Measurements from ENCODE around the gene ADD1.
"Not testable (repeated sequence)": the region's sequence is repeated elsewhere in the genome, so short reads cannot be mapped to it uniquely, and the experiment has no call there.

Gene ADD1

GRCh38 chr4:2931512-2932301 is 88.1 kb downstream of the ADD1 start:
- Mint-ChIP-seq H3K27ac (peak overlapping the region; percentile 97), H3K27me3 (no peaks in the 10 kb centered on the region), H3K36me3 (peaks cover 40 to 65% of the 10 kb centered on the region in 2 donors), H3K4me1 (peaks cover 31 to 49% of the 10 kb centered on the region in 2 donors), H3K9me3 (no peaks in the 10 kb centered on the region), H3K4me3 (peak overlapping the region; percentile 89 to 94)
- DNase-seq: peak; percentile 86
- peak; percentile 67 to 77 for ATAC-seq (replicated peaks)

- Mint-ChIP-seq H3K27ac (peak overlapping the region; percentile 97), H3K4me3 (peak overlapping the region; percentile 89 to 94), H3K4me1 (peaks cover 36 to 56% of the 10 kb centered on the region in 2 donors), H3K36me3 (peaks cover 47 to 69% of the 10 kb centered on the region in 2 donors), H3K27me3 (no peaks in the 10 kb centered on the region), H3K9me3 (no peaks in the 10 kb centered on the region)
- ATAC-seq (replicated peaks) (peak in 1 of 2 donors; percentile 0), DNase-seq (no peak)
Observed at GRCh38 chr4:2932321-2932950, 88.8 kb downstream of the ADD1 start.

GRCh38 chr4:2932951-2933565 is 89.4 kb downstream of the ADD1 start:
- ATAC-seq (replicated peaks) (no peak), DNase-seq (no peak)
- peaks cover 46 to 69% of the 10 kb centered on the region in 2 donors for H3K36me3 Mint-ChIP-seq

GRCh38 chr4:2933566-2934076 is 90.0 kb downstream of the ADD1 start:
- Mint-ChIP-seq H3K4me3 (peak overlapping the region; percentile 89 to 94), H3K36me3 (peaks cover 42 to 64% of the 10 kb centered on the region in 2 donors), H3K27ac (peak overlapping the region; percentile 97), H3K9me3 (no peaks in the 10 kb centered on the region), H3K4me1 (peaks cover 36 to 64% of the 10 kb centered on the region in 2 donors), H3K27me3 (no peaks in the 10 kb centered on the region)
- ATAC-seq (replicated peaks) (no peak), DNase-seq (no peak)

More at GRCh38 chr4:2932951-2933565, 89.4 kb downstream of the ADD1 start:
- H3K9me3 Mint-ChIP-seq: no peaks in the 10 kb centered on the region
- peak overlapping the region; percentile 97 for H3K27ac Mint-ChIP-seq
- H3K4me3 Mint-ChIP-seq: peak overlapping the region; percentile 89 to 94
- no peaks in the 10 kb centered on the region for H3K27me3 Mint-ChIP-seq
- peaks cover 36 to 63% of the 10 kb centered on the region in 2 donors for H3K4me1 Mint-ChIP-seq

- Mint-ChIP-seq H3K4me3 (peak overlapping the region; percentile 92 to 94), H3K9me3 (no peaks in the 10 kb centered on the region), H3K27me3 (no peaks in the 10 kb centered on the region), H3K4me1 (peaks cover 42 to 70% of the 10 kb centered on the region in 2 donors), H3K36me3 (peaks cover 44 to 64% of the 10 kb centered on the region in 2 donors), H3K27ac (peak overlapping the region; percentile 97)
- DNase-seq (peak; percentile 54), ATAC-seq (replicated peaks) (peak; percentile 7 to 10)
Observed at GRCh38 chr4:2934077-2934812, 90.6 kb downstream of the ADD1 start.

GRCh38 chr4:2934813-2935761 is 91.4 kb downstream of the ADD1 start:
- H3K27me3 Mint-ChIP-seq: no peaks in the 10 kb centered on the region
- H3K4me1 Mint-ChIP-seq: peaks cover 43 to 74% of the 10 kb centered on the region in 2 donors
- H3K27ac Mint-ChIP-seq: peak overlapping the region; percentile 96
- H3K36me3 Mint-ChIP-seq: peaks cover 52 to 64% of the 10 kb centered on the region in 2 donors
- DNase-seq (peak; percentile 91), ATAC-seq (replicated peaks) (peak; percentile 57 to 75)
- no peaks in the 10 kb centered on the region for H3K9me3 Mint-ChIP-seq
- peak overlapping the region; percentile 89 to 92 for H3K4me3 Mint-ChIP-seq

- ATAC-seq (replicated peaks): peak; percentile 17 to 42
- Mint-ChIP-seq H3K36me3 (peaks cover 55 to 67% of the 10 kb centered on the region in 2 donors), H3K4me1 (peaks cover 41 to 66% of the 10 kb centered on the region in 2 donors)
Observed at GRCh38 chr4:2935762-2936743, 92.4 kb downstream of the ADD1 start.

GRCh38 chr4:2936773-2937145 is 93.1 kb downstream of the ADD1 start:
- peaks cover 51 to 67% of the 10 kb centered on the region in 2 donors for H3K36me3 Mint-ChIP-seq
- DNase-seq (no peak), ATAC-seq (replicated peaks) (peak in 1 of 2 donors; percentile 18)
- H3K4me3 Mint-ChIP-seq: peak overlapping the region; percentile 20 to 89
- H3K4me1 Mint-ChIP-seq: peaks cover 34 to 59% of the 10 kb centered on the region in 2 donors
- peak overlapping the region; percentile 96 for H3K27ac Mint-ChIP-seq
- no peaks in the 10 kb centered on the region for H3K9me3 Mint-ChIP-seq
- no peaks in the 10 kb centered on the region for H3K27me3 Mint-ChIP-seq

More at GRCh38 chr4:2935762-2936743, 92.4 kb downstream of the ADD1 start:
- Mint-ChIP-seq H3K9me3 (no peaks in the 10 kb centered on the region), H3K4me3 (peak overlapping the region; percentile 89 to 92), H3K27me3 (no peaks in the 10 kb centered on the region), H3K27ac (peak overlapping the region; percentile 96)
- peak; percentile 66 for DNase-seq

- Mint-ChIP-seq H3K9me3 (no peaks in the 10 kb centered on the region), H3K27ac (peak overlapping the region; percentile 96), H3K36me3 (peaks cover 47 to 65% of the 10 kb centered on the region in 2 donors), H3K4me1 (peaks cover 29 to 54% of the 10 kb centered on the region in 2 donors), H3K4me3 (peak overlapping the region; percentile 20 to 89), H3K27me3 (no peaks in the 10 kb centered on the region)
- DNase-seq (no peak), ATAC-seq (replicated peaks) (no peak)
Observed at GRCh38 chr4:2937146-2937857, 93.7 kb downstream of the ADD1 start.

- H3K4me3 Mint-ChIP-seq: peak overlapping the region in 1 of 2 donors; percentile 89
- no peaks in the 10 kb centered on the region for H3K9me3 Mint-ChIP-seq
- H3K4me1 Mint-ChIP-seq: peaks cover 31 to 53% of the 10 kb centered on the region in 2 donors
- no peaks in the 10 kb centered on the region for H3K27me3 Mint-ChIP-seq
- no peak overlapping the region for H3K27ac Mint-ChIP-seq
- peaks cover 52 to 69% of the 10 kb centered on the region in 2 donors for H3K36me3 Mint-ChIP-seq
- ATAC-seq (replicated peaks): no peak
- DNase-seq: no peak
Observed at GRCh38 chr4:2937986-2938385, 94.3 kb downstream of the ADD1 start.

GRCh38 chr4:2938411-2938810 is 94.8 kb downstream of the ADD1 start:
- H3K27ac Mint-ChIP-seq; H3K9me3 Mint-ChIP-seq; H3K4me3 Mint-ChIP-seq; ATAC-seq (replicated peaks); DNase-seq; H3K27me3 Mint-ChIP-seq: not testable (repeated sequence)
- Mint-ChIP-seq H3K4me1 (peaks cover 28 to 52% of the 10 kb centered on the region in 2 donors), H3K36me3 (peaks cover 51 to 68% of the 10 kb centered on the region in 2 donors)
